ENCODE measurements around the gene UROS.

GRCh38 chr10:125756196-125756595 is 66.9 kb downstream of the UROS start:
- no peak for TF ChIP-seq POLR2A (IDR thresholded peaks at IDR 0.05)
- TF ChIP-seq, protein P1, sequence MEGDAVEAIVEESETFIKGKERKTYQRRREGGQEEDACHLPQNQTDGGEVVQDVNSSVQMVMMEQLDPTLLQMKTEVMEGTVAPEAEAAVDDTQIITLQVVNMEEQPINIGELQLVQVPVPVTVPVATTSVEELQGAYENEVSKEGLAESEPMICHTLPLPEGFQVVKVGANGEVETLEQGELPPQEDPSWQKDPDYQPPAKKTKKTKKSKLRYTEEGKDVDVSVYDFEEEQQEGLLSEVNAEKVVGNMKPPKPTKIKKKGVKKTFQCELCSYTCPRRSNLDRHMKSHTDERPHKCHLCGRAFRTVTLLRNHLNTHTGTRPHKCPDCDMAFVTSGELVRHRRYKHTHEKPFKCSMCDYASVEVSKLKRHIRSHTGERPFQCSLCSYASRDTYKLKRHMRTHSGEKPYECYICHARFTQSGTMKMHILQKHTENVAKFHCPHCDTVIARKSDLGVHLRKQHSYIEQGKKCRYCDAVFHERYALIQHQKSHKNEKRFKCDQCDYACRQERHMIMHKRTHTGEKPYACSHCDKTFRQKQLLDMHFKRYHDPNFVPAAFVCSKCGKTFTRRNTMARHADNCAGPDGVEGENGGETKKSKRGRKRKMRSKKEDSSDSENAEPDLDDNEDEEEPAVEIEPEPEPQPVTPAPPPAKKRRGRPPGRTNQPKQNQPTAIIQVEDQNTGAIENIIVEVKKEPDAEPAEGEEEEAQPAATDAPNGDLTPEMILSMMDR (IDR thresholded peaks at IDR 0.05) = no peak
